Parathyroid adenoma (tissue), 2 donors: ENCODE measurements around the gene SUB1.

Source experiments
- H2AFZ ChIP-seq: fragments of 300-600 bp; sonication (generic); one replicate; pipeline ENCODE4 v1.7.0; 2017; ENCODE audit warnings: antibody characterized with exemption, mild to moderate bottlenecking
- H3K27ac ChIP-seq: fragments of 300-600 bp; sonication (generic); one replicate; pipeline ENCODE4 v1.7.0; 2017
- H3K27me3 ChIP-seq: fragments of 300-600 bp; sonication (generic); one replicate; pipeline ENCODE4 v1.7.0; 2017; ENCODE audit warnings: low read length; ENCODE audit not compliant: control insufficient read depth, insufficient read depth
- H3K36me3 ChIP-seq: fragments of 300-600 bp; sonication (generic); one replicate; pipeline ENCODE4 v1.7.0; 2017; ENCODE audit warnings: low read length; ENCODE audit not compliant: control insufficient read depth, insufficient read depth
- H3K4me1 ChIP-seq: fragments of 300-600 bp; sonication (generic); one replicate; pipeline ENCODE4 v1.7.0; 2017; ENCODE audit warnings: control low read depth
- H3K4me2 ChIP-seq: fragments of 300-600 bp; sonication (generic); one replicate; pipeline ENCODE4 v1.7.0; 2017; ENCODE audit warnings: low read length
- H3K4me3 ChIP-seq: fragments of 300-600 bp; sonication (generic); one replicate; pipeline ENCODE4 v1.7.0; 2017; ENCODE audit warnings: low read depth, low read length
- H3K79me2 ChIP-seq: fragments of 300-600 bp; sonication (generic); one replicate; pipeline ENCODE4 v1.7.0; 2017; ENCODE audit warnings: control low read depth
- H3K9ac ChIP-seq: fragments of 300-600 bp; sonication (generic); one replicate; pipeline ENCODE4 v1.7.0; 2017; ENCODE audit warnings: mild to moderate bottlenecking
- H3K9me3 ChIP-seq: fragments of 300-600 bp; sonication (generic); one replicate; pipeline ENCODE4 v1.7.0; 2017; ENCODE audit warnings: low read length; ENCODE audit not compliant: control insufficient read depth
- TF ChIP-seq, protein P1 (sequence below): fragments of 300-600 bp; sonication (generic); IDR thresholded peaks from one replicate; pipeline ENCODE4 v1.7.0; 2017; ENCODE audit warnings: antibody characterized with exemption, mild to moderate bottlenecking
- donor health status: primary hyperparathyroidism.

Gene SUB1

DNA sequence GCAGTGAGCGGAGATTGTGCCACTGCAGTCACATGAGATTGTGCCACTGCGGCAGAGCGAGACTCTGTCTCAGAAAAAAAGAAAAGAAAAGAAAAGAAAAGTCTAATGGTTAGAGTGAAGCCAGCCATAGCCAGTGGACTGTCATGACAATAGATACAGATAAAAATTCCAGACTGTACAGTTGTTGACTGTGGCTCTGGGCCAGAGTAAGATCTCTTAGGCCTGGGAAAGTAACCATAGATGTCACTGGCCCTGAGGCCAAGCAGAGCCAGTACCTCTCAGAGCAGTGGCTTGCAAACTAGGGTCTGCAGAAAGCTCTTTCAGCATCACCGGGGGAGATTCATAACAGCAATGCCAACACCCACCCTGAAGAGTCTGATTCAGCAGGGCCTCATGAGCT, 44.1 kb upstream of the SUB1 start:
- TF ChIP-seq, protein P1, sequence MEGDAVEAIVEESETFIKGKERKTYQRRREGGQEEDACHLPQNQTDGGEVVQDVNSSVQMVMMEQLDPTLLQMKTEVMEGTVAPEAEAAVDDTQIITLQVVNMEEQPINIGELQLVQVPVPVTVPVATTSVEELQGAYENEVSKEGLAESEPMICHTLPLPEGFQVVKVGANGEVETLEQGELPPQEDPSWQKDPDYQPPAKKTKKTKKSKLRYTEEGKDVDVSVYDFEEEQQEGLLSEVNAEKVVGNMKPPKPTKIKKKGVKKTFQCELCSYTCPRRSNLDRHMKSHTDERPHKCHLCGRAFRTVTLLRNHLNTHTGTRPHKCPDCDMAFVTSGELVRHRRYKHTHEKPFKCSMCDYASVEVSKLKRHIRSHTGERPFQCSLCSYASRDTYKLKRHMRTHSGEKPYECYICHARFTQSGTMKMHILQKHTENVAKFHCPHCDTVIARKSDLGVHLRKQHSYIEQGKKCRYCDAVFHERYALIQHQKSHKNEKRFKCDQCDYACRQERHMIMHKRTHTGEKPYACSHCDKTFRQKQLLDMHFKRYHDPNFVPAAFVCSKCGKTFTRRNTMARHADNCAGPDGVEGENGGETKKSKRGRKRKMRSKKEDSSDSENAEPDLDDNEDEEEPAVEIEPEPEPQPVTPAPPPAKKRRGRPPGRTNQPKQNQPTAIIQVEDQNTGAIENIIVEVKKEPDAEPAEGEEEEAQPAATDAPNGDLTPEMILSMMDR, result no peak
- Histone ChIP-seq H3K4me3 (no peak overlapping the region), H3K9me3 (no peaks in the 10 kb centered on the region), H3K4me2 (no peak overlapping the region), H3K79me2 (no peaks in the 10 kb centered on the region), H3K9ac (no peak overlapping the region), H2AFZ (no peak overlapping the region), H3K36me3 (no peaks in the 10 kb centered on the region), H3K27me3 (no peaks in the 10 kb centered on the region), H3K4me1 (no peaks in the 10 kb centered on the region), H3K27ac (no peak overlapping the region)

DNA sequence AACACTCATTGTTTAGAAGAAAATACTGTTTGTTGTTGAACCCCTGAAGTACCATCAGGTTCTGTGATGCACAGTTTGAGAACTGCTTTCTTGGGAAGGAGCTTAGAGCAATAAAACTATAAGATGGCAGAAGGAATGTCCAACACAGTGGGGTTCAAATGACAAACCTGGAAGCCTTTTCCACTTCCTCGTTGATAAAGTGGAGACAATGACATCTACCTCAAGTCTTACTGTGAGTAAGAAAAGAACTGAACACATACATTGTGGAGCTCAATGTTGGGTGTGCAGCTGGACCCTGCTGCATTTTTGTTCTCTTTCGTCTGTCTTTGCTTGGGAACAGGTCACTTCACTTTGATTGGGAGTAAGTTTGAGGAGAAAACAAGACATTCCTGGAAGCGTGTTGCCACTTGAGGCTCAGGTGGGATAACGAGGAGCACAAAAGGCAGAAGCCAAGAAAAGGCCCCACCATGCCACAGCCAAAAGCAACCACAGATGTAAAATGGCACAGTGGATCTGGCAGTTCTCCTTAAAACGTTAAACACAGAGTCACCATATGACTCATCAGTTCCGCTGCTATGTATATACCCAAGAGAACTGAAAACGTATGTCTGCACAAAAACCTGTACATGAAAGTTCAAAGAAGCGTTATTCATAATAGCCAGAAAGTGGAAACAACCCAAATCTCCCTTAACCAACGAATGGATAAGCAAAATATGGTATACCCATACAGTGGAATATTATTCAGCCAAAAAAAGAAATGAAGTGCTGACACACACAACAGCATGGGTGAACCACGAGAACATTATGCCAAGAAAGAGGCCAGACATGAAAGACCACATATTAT, 42.9 kb upstream of the SUB1 start:
- TF ChIP-seq, protein P1, result no peak
- Histone ChIP-seq H3K79me2 (no peaks in the 10 kb centered on the region), H3K27me3 (no peaks in the 10 kb centered on the region), H3K36me3 (no peaks in the 10 kb centered on the region), H2AFZ (no peak overlapping the region), H3K9me3 (no peaks in the 10 kb centered on the region), H3K4me1 (no peaks in the 10 kb centered on the region), H3K27ac (no peak overlapping the region), H3K9ac (no peak overlapping the region), H3K4me2 (no peak overlapping the region), H3K4me3 (no peak overlapping the region)

DNA sequence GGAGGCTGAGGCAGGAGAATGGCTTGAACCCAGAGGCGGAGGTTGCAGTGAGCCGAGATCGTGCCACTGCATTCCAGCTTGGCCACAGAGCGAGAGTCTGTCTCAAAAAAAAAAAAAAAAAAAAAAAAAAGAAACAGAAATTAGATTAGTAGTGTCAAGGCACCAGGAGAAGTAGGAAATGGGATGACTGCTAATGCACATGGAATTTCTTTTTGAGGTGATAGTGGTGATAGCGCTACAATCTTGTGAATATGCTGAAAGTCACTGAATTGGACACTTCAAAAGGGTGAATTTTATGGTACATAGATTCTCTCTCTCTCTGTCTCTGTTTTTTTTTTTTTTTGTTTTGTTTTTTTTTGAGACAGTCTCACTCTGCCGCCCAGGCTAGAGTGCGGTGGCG, 42.1 kb upstream of the SUB1 start:
- Histone ChIP-seq H3K4me3 (no peak overlapping the region), H3K27me3 (no peaks in the 10 kb centered on the region), H3K4me1 (no peaks in the 10 kb centered on the region), H3K4me2 (no peak overlapping the region), H3K9ac (no peak overlapping the region), H3K27ac (no peak overlapping the region), H3K36me3 (no peaks in the 10 kb centered on the region), H3K9me3 (no peaks in the 10 kb centered on the region), H3K79me2 (no peaks in the 10 kb centered on the region), H2AFZ (no peak overlapping the region)
- TF ChIP-seq, protein P1, result no peak

DNA sequence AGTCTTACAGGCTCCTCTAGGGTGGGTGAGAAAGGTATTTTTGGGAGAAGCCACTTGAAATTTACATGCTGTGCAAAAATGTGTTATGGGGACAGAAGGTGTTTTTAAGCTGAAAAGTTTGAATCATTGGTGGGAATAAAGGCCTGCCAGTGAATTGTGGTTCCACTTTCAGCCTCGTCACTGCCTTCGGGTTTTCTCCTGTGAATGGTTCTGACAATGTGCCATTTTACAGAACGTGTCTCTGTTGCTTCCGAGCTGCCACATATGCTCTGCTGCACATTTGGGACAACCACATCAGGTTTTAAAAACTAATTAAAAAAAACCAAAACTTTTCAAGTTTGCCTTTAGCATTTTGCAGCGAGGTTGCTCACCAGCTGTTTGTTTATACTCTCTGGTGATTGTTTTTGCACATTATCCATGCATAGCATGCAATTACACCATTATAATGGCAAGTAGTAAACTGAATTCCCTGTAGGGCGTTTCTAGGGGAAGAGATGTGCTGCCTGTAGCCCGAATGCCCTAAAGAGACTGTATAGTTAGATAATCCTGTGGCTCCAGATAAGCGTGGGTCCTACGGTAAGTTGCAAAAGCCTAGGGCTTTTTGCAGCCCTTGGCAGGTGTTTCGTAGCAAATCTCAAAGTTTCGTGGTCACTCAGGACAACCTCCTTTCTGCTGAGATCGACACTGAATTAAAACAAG, 40.1 kb upstream of the SUB1 start:
- no peaks in the 10 kb centered on the region for H3K4me1 ChIP-seq
- no peak overlapping the region for H3K4me3 ChIP-seq
- H3K27me3 ChIP-seq, result no peaks in the 10 kb centered on the region
- no peak overlapping the region for H2AFZ ChIP-seq
- TF ChIP-seq, protein P1, result no peak
- H3K27ac ChIP-seq, result no peak overlapping the region
- no peaks in the 10 kb centered on the region for H3K9me3 ChIP-seq
- no peak overlapping the region for H3K9ac ChIP-seq
- H3K36me3 ChIP-seq, result no peaks in the 10 kb centered on the region
- no peak overlapping the region for H3K4me2 ChIP-seq
- H3K79me2 ChIP-seq, result no peaks in the 10 kb centered on the region
